Measurements from ENCODE around the gene ZNFX1.
A peak's percentile ranks its signal among the peaks of the same experiment; 100 is the strongest.

Gene ZNFX1

DNA sequence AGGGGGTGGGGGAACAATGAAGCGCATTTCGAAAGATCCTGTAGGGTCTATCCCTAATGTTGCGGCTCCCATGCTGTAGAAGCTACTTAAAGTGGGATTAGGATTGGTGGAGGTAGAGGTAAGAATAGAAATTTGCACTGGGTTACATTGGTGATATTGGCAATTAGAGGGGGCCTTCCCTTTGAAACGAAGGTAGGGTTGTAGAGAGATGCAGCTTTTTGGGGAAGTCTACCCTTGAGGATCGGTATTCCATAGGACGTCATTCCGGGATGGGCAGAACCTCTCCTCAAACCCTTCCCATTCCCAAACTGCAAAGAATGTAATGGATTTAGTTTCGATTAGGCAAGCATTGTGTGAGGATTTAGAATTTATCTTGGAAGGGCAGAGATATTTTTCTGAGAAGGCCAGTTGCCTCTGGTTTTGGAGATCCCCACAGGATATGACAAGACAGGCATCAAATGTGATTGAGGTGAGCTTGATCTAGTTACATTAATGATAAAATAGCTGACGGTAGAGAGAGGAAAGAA is 5.4 kb upstream of the ZNFX1 start:
- no peak overlapping the region for H3K23ac ChIP-seq (ENCODE audit: low read length in 2 of 2)

DNA sequence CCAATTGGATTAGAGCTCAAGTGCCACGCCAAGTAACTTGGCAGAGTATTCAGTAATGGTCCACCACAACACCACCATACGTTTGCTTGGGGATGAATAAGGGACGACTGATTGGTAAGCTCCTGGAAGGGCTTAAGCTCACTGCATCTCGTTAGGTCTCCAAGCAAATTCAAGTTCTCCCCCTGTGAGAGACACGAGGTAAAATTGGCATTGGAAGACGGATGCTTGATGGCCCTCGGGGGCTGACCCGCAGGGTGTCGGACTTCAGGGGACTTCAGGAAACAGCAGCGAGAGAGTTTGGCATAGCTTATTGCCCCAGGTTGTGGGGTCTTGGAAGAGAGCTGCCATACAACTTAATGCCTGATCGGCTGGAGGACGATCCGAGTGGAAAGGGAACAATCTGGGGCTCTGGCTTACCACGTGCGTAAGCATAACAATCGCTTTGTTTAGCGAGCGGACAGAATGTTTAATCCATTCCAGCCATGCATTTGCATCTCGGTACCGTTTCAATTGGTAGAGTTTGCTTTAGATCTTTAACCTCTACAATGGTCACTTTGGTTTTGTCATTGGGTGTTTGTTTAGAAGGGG is 4.8 kb upstream of the ZNFX1 start:
- Histone ChIP-seq H2BK5ac (ENCODE audit: low read depth, low read length, poor library complexity, severe bottlenecking) (no peak overlapping the region), H3K27ac (ENCODE audit: low read length, poor library complexity, severe bottlenecking) (peak overlapping the region; percentile 2), H3K4me1 (ENCODE audit: control insufficient read depth, insufficient read depth, low read depth, low read length) (peaks cover 8% of the 10 kb centered on the region), H2AK5ac (ENCODE audit: low read length, severe bottlenecking) (no peak overlapping the region), H2AFZ (ENCODE audit: low read depth, low read length) (no peak overlapping the region), H3K4me3 (ENCODE audit: insufficient read depth in 1 of 2, low read depth in 1 of 2, low read length in 2 of 2) (peak overlapping the region; percentile 34 to 99), H4K91ac (ENCODE audit: low read length) (no peak overlapping the region), H2BK12ac (ENCODE audit: low read length in 2 of 2) (no peak overlapping the region), H3K4ac (ENCODE audit: low read depth in 1 of 2, low read length in 2 of 2) (no peak overlapping the region), H3K9ac (ENCODE audit: low read length) (peak overlapping the region; percentile 2), H3K4me2 (ENCODE audit: low read length, poor library complexity, severe bottlenecking) (peak overlapping the region; percentile 62), H3K9me3 (ENCODE audit: control insufficient read depth, low read length) (peaks cover 30% of the 10 kb centered on the region), H3K18ac (ENCODE audit: low read depth in 1 of 2, low read length in 2 of 2) (no peak overlapping the region), H3K14ac (ENCODE audit: low read length in 2 of 2) (no peak overlapping the region), H3K23ac (ENCODE audit: low read length in 2 of 2) (peak overlapping the region in 1 of 2 experiments; percentile 77), H3K27me3 (ENCODE audit: control insufficient read depth in 1 of 2, insufficient read depth in 1 of 2, low read length in 2 of 2) (no peaks in the 10 kb centered on the region), H2BK120ac (ENCODE audit: low read depth, low read length) (no peak overlapping the region), H4K8ac (ENCODE audit: low read length) (no peak overlapping the region), H3K79me1 (replicated peaks; ENCODE audit: low read length, poor library complexity, severe bottlenecking) (no peaks in the 10 kb centered on the region), H3K36me3 (ENCODE audit: control insufficient read depth in 1 of 2, insufficient read depth in 2 of 2, low read depth in 1 of 2, low read length in 2 of 2) (peaks cover 41 to 87% of the 10 kb centered on the region in 2 experiments), H2BK15ac (ENCODE audit: low read depth, poor library complexity, severe bottlenecking) (no peak overlapping the region)
- DNase-seq = peak; percentile 15
- 45% methylated on average over 20 of the region's 20 CpGs for WGBS

More for the DNA sequence above, 5.4 kb upstream of the ZNFX1 start:
- Histone ChIP-seq H3K18ac (ENCODE audit: low read depth in 1 of 2, low read length in 2 of 2) (no peak overlapping the region), H2BK12ac (ENCODE audit: low read length in 2 of 2) (no peak overlapping the region), H3K4me2 (ENCODE audit: low read length, poor library complexity, severe bottlenecking) (peak overlapping the region; percentile 67), H2BK15ac (ENCODE audit: low read depth, poor library complexity, severe bottlenecking) (no peak overlapping the region), H4K91ac (ENCODE audit: low read length) (no peak overlapping the region), H2AK5ac (ENCODE audit: low read length, severe bottlenecking) (no peak overlapping the region), H3K9me3 (ENCODE audit: control insufficient read depth, low read length) (peaks cover 30% of the 10 kb centered on the region), H2BK5ac (ENCODE audit: low read depth, low read length, poor library complexity, severe bottlenecking) (no peak overlapping the region), H3K4ac (ENCODE audit: low read depth in 1 of 2, low read length in 2 of 2) (no peak overlapping the region), H3K27ac (ENCODE audit: low read length, poor library complexity, severe bottlenecking) (peak overlapping the region; percentile 2), H3K4me1 (ENCODE audit: control insufficient read depth, insufficient read depth, low read depth, low read length) (peaks cover 8% of the 10 kb centered on the region), H3K4me3 (ENCODE audit: insufficient read depth in 1 of 2, low read depth in 1 of 2, low read length in 2 of 2) (peak overlapping the region in 1 of 2 experiments; percentile 99), H2BK120ac (ENCODE audit: low read depth, low read length) (no peak overlapping the region), H3K14ac (ENCODE audit: low read length in 2 of 2) (no peak overlapping the region), H3K36me3 (ENCODE audit: control insufficient read depth in 1 of 2, insufficient read depth in 2 of 2, low read depth in 1 of 2, low read length in 2 of 2) (peaks cover 42 to 93% of the 10 kb centered on the region in 2 experiments), H3K27me3 (ENCODE audit: control insufficient read depth in 1 of 2, insufficient read depth in 1 of 2, low read length in 2 of 2) (no peaks in the 10 kb centered on the region), H3K9ac (ENCODE audit: low read length) (peak overlapping the region; percentile 10), H2AFZ (ENCODE audit: low read depth, low read length) (no peak overlapping the region), H4K8ac (ENCODE audit: low read length) (no peak overlapping the region), H3K79me1 (replicated peaks; ENCODE audit: low read length, poor library complexity, severe bottlenecking) (no peaks in the 10 kb centered on the region)
- WGBS = 75% methylated on average over 7 of the region's 9 CpGs
- no peak for DNase-seq

DNA sequence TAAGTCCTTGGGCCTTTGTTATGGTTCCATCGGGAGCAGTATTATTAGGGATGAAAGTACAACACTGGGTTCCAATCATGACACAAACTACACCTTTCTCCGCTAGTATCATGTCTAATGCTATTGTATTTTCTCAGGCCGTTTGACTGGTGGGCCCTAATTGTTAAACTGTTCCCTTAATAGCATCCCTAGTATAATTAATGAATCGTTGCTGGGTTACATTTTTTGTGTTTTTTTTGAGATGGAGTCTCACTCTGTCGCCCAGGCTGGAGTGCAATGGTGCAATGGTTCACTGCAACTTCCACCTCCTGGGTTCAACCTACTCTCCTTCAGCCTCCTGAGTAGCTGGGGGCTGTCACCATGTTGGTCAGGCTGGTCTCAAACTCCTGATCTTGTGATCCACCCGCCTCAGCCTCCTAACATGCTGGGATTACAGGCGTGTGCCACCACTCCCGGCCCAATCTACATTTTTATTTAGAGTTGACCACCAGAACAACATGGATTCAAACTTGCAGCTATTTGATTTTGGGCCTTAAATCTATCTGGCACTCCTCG is 4.1 kb upstream of the ZNFX1 start:
- no peak overlapping the region for H2BK12ac ChIP-seq (ENCODE audit: low read length in 2 of 2)
- H3K23ac ChIP-seq (ENCODE audit: low read length in 2 of 2) = no peak overlapping the region
- no peak overlapping the region for H4K8ac ChIP-seq (ENCODE audit: low read length)
- no peak overlapping the region for H4K91ac ChIP-seq (ENCODE audit: low read length)
- H3K14ac ChIP-seq (ENCODE audit: low read length in 2 of 2) = no peak overlapping the region
- no peak overlapping the region for H3K4ac ChIP-seq (ENCODE audit: low read depth in 1 of 2, low read length in 2 of 2)
- H3K4me3 ChIP-seq (ENCODE audit: insufficient read depth in 1 of 2, low read depth in 1 of 2, low read length in 2 of 2) = peak overlapping the region; percentile 42 to 99
- H3K79me1 ChIP-seq (replicated peaks; ENCODE audit: low read length, poor library complexity, severe bottlenecking) = no peaks in the 10 kb centered on the region
- peaks cover 28% of the 10 kb centered on the region for H3K9me3 ChIP-seq (ENCODE audit: control insufficient read depth, low read length)
- H2AK5ac ChIP-seq (ENCODE audit: low read length, severe bottlenecking) = no peak overlapping the region
- DNase-seq = no peak
- H2AFZ ChIP-seq (ENCODE audit: low read depth, low read length) = no peak overlapping the region
- peak overlapping the region; percentile 2 for H3K9ac ChIP-seq (ENCODE audit: low read length)
- 34% methylated on average over 6 of the region's 9 CpGs for WGBS
- peaks cover 38 to 80% of the 10 kb centered on the region in 2 experiments for H3K36me3 ChIP-seq (ENCODE audit: control insufficient read depth in 1 of 2, insufficient read depth in 2 of 2, low read depth in 1 of 2, low read length in 2 of 2)
- no peak overlapping the region for H2BK15ac ChIP-seq (ENCODE audit: low read depth, poor library complexity, severe bottlenecking)
- H3K27me3 ChIP-seq (ENCODE audit: control insufficient read depth in 1 of 2, insufficient read depth in 1 of 2, low read length in 2 of 2) = no peaks in the 10 kb centered on the region
- no peak overlapping the region for H2BK5ac ChIP-seq (ENCODE audit: low read depth, low read length, poor library complexity, severe bottlenecking)
- no peak overlapping the region for H2BK120ac ChIP-seq (ENCODE audit: low read depth, low read length)
- H3K27ac ChIP-seq (ENCODE audit: low read length, poor library complexity, severe bottlenecking) = no peak overlapping the region
- H3K4me2 ChIP-seq (ENCODE audit: low read length, poor library complexity, severe bottlenecking) = peak overlapping the region; percentile 62
- H3K18ac ChIP-seq (ENCODE audit: low read depth in 1 of 2, low read length in 2 of 2) = no peak overlapping the region
- H3K4me1 ChIP-seq (ENCODE audit: control insufficient read depth, insufficient read depth, low read depth, low read length) = peaks cover 12% of the 10 kb centered on the region

DNA sequence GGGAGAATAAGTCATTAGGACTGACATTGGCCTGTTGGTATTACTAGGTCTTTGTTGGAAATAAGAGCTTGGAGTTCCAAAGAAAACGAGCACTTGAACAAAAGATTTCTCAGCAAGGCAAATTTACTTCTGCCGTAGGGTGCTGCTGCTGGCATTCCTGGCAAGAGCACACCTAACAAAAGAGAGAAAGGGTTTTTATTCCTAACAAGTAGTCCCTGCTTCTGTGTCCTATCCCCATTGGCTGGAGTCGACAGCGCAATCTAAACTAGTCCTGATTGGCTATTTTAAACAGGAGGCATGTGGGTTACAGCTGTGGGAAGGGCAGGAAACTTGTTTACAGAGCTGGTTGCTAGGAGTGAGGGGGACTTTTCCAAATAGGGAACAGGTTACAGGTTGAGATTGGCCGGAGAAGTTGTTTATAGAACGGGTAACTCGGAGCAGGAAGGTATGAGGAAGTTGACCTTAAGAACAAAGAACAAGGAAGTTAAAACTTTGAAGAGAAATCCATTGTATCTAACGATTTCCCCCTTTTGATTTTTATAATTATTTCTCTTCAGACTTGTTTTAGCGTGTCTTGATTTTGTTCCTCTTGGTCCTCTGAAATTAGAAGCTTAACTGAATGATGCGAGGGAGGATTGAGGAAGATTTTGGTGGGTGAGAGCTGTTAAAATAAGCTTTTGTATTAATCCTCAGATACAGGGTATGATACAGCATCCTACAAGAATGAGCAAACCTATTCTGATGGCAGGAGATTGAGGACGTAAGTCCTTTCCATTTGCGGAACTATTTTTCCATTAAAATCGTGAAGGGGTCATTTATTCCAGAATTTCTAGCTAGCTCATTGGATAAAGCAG is 3.4 kb upstream of the ZNFX1 start:
- H2BK15ac ChIP-seq (ENCODE audit: low read depth, poor library complexity, severe bottlenecking) = no peak overlapping the region
- H4K91ac ChIP-seq (ENCODE audit: low read length) = no peak overlapping the region
- no peak overlapping the region for H3K4ac ChIP-seq (ENCODE audit: low read depth in 1 of 2, low read length in 2 of 2)

More for the DNA sequence above, 3.4 kb upstream of the ZNFX1 start:
- Histone ChIP-seq H3K4me1 (ENCODE audit: control insufficient read depth, insufficient read depth, low read depth, low read length) (peaks cover 12% of the 10 kb centered on the region), H3K14ac (ENCODE audit: low read length in 2 of 2) (no peak overlapping the region), H2AK5ac (ENCODE audit: low read length, severe bottlenecking) (no peak overlapping the region), H3K4me3 (ENCODE audit: insufficient read depth in 1 of 2, low read depth in 1 of 2, low read length in 2 of 2) (peak overlapping the region in 1 of 2 experiments; percentile 99), H3K18ac (ENCODE audit: low read depth in 1 of 2, low read length in 2 of 2) (peak overlapping the region in 1 of 2 experiments; percentile 7), H2AFZ (ENCODE audit: low read depth, low read length) (no peak overlapping the region), H2BK5ac (ENCODE audit: low read depth, low read length, poor library complexity, severe bottlenecking) (no peak overlapping the region), H2BK120ac (ENCODE audit: low read depth, low read length) (no peak overlapping the region), H3K79me1 (replicated peaks; ENCODE audit: low read length, poor library complexity, severe bottlenecking) (no peaks in the 10 kb centered on the region), H3K27me3 (ENCODE audit: control insufficient read depth in 1 of 2, insufficient read depth in 1 of 2, low read length in 2 of 2) (no peaks in the 10 kb centered on the region), H4K8ac (ENCODE audit: low read length) (no peak overlapping the region), H3K36me3 (ENCODE audit: control insufficient read depth in 1 of 2, insufficient read depth in 2 of 2, low read depth in 1 of 2, low read length in 2 of 2) (peaks cover 31 to 73% of the 10 kb centered on the region in 2 experiments), H3K9ac (ENCODE audit: low read length) (peak overlapping the region; percentile 99), H3K27ac (ENCODE audit: low read length, poor library complexity, severe bottlenecking) (peak overlapping the region; percentile 50), H3K9me3 (ENCODE audit: control insufficient read depth, low read length) (peaks cover 21% of the 10 kb centered on the region), H3K23ac (ENCODE audit: low read length in 2 of 2) (no peak overlapping the region), H2BK12ac (ENCODE audit: low read length in 2 of 2) (no peak overlapping the region), H3K4me2 (ENCODE audit: low read length, poor library complexity, severe bottlenecking) (peak overlapping the region; percentile 38)
- WGBS = 27% methylated on average over 12 of the region's 13 CpGs
- peak; percentile 92 for DNase-seq

Data from mesenchymal stem cell (in vitro differentiated cells and primary cell).